Measurements from ENCODE around the gene SASS6.
A peak's percentile ranks its signal among the peaks of the same experiment; 100 is the strongest.

Gene SASS6

DNA sequence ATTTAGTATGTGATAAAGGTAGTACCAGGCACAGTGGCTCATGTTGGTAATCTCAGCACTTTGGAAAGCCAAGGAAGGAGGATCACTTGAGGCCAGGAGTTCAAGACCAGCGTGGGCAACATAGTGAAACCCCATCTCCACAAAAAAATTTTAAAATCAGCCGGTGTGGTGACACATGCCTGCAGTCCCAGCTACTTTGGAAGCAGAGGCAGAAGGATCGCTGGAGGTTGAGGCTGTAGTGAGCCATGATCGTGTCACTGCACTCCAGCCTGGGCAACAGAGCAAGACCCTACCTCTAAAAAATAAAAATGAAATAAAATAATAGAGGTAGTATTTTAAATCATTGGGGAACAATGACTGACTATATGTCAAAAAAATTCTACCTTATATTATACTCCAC lies 17.2 kb downstream of the SASS6 start:
- DNase-seq (ENCODE audit: low read depth): no peak
- H3K4me3 ChIP-seq (ENCODE audit: low read depth, low read length): no peak overlapping the region
- TF ChIP-seq, protein P1, sequence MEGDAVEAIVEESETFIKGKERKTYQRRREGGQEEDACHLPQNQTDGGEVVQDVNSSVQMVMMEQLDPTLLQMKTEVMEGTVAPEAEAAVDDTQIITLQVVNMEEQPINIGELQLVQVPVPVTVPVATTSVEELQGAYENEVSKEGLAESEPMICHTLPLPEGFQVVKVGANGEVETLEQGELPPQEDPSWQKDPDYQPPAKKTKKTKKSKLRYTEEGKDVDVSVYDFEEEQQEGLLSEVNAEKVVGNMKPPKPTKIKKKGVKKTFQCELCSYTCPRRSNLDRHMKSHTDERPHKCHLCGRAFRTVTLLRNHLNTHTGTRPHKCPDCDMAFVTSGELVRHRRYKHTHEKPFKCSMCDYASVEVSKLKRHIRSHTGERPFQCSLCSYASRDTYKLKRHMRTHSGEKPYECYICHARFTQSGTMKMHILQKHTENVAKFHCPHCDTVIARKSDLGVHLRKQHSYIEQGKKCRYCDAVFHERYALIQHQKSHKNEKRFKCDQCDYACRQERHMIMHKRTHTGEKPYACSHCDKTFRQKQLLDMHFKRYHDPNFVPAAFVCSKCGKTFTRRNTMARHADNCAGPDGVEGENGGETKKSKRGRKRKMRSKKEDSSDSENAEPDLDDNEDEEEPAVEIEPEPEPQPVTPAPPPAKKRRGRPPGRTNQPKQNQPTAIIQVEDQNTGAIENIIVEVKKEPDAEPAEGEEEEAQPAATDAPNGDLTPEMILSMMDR (conservative IDR thresholded peaks at IDR 0.05; ENCODE audit: low read depth, low read length): no peak

DNA sequence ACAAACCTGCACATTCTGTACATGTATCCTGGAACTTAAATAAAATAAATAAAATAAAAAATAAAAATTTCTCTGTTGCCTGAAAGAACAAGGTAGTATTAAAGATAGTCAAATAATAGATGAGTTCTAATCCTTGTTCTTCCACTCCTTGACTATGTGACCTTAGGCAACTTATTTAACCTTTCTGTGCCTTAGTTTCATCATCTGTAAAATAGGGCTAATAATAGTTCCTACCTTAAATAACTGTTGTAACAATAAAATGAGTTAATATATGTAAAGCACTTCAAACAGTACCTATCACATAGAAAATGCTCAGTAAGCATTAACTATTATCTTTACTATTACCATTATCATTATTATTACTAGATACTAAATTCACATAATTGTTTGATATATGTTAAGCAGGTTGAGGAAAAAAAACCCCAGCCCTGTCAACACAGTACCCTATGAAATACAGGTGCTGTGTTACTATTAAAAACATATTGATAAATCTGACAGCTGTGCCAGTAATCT lies 23.1 kb downstream of the SASS6 start:
- TF ChIP-seq, protein P1 (conservative IDR thresholded peaks at IDR 0.05; ENCODE audit: low read depth, low read length): no peak
- H3K4me3 ChIP-seq (ENCODE audit: low read depth, low read length): no peak overlapping the region
- DNase-seq (ENCODE audit: low read depth): no peak

DNA sequence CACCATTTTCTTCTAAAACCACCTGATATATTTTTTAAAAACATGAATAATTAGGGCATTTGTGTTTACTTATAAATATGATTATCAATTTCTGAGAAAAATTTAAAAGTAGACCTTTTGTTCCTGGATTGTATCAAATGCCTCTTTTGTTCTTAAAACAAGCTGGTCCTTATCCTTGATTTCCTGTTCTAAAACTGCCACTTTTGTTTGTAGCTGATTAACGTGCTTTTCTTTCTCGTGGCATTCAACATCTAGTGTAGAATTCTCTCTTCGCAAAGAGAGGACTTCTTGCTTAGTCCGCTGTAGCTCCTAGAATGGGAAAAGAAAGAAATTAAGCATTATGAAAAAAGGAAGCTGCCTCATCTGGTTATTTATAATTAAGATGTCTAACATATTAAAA lies 25.0 kb downstream of the SASS6 start:
- DNase-seq (ENCODE audit: low read depth): no peak
- no peak overlapping the region for H3K4me3 ChIP-seq (ENCODE audit: low read depth, low read length)
- TF ChIP-seq, protein P1 (conservative IDR thresholded peaks at IDR 0.05; ENCODE audit: low read depth, low read length): no peak

DNA sequence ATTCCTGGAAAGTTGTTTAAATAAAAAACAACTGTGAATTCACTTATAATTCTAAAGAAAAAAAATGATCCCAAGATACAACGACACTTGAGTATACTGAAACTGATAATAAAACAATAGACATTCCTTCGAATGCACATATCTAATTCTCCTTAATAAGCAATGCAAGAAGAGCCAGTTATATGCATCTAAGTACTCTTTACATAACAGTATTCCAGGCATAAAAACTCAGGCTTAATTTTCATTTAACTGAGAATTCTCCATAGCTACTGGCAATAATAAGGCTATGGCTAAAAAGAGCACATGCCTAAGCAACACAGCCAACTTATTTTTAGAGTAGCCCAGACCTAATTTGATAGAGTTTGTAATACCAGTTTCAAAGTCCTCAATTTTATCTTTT lies 31.2 kb downstream of the SASS6 start:
- H3K4me3 ChIP-seq (ENCODE audit: low read depth, low read length): no peak overlapping the region
- DNase-seq (ENCODE audit: low read depth): no peak
- TF ChIP-seq, protein P1 (conservative IDR thresholded peaks at IDR 0.05; ENCODE audit: low read depth, low read length): no peak

DNA sequence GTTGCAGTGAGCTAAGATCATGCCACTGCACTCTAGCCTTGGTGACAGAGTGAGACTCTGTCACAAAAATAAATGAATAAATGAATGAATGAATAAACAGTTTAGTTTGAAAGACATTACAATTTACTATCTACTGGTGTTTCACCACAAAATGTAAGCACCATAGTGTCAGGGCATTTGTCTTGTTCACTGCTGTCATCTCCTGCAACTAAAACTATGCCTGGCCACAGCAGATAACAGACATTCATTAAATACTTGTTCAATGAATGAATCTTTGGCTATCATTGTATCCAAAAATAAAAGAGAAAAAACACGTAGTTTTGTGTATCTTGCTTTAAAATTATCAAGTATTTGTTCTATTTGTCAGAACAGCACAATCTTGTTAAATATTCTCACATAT lies 32.5 kb downstream of the SASS6 start:
- TF ChIP-seq, protein P1 (conservative IDR thresholded peaks at IDR 0.05; ENCODE audit: low read depth, low read length): no peak
- peak; percentile 66 for DNase-seq (ENCODE audit: low read depth)
- H3K4me3 ChIP-seq (ENCODE audit: low read depth, low read length): no peak overlapping the region

DNA sequence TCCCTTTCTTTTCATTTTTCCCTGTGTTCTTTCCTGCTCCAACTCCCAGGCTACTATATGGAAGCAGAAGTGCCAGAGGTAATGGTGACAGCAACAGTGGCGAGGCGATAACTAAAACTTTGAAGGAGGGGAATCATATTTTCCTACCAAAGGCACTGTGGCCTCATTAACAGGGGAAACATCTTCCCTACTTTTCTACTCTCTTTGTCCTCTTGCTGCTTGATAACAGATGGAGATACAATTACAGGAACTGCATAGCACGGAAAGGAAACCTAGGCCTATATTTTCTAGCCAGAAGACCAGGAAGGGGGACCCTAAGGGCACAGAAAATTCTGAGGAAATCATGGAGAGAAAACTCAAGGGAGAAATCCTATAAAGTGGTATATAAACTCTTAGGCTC lies 42.3 kb downstream of the SASS6 start:
- DNase-seq (ENCODE audit: low read depth): no peak
- no peak overlapping the region for H3K4me3 ChIP-seq (ENCODE audit: low read depth, low read length)
- TF ChIP-seq, protein P1 (conservative IDR thresholded peaks at IDR 0.05; ENCODE audit: low read depth, low read length): no peak

DNA sequence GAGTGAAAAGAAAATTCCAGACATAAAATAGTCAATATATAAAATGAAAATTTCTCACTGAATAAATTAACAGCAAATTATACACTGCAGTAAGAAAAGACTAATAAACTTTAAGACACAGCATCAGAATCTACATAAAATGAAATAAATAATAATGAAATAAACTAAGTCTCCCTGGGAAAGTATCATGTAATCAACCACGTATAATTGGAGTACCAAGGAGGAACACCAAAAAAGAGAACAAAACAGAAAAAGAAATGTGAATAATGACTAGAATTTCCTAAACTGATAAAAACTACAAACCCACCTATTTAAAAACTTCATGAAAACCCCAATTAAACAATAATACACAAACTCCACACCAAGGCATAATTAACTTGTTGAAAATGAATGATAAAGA lies 43.6 kb downstream of the SASS6 start:
- TF ChIP-seq, protein P1 (conservative IDR thresholded peaks at IDR 0.05; ENCODE audit: low read depth, low read length): no peak
- H3K4me3 ChIP-seq (ENCODE audit: low read depth, low read length): no peak overlapping the region
- no peak for DNase-seq (ENCODE audit: low read depth)
